Left ventricle myocardium superior (tissue), 1 donor: ENCODE measurements around the gene ROBO1. TPM values are rescaled to one million over a fixed set of nuclear protein-coding genes. Genes with fewer than 3 reads are reported as not detected.

ENCODE experiments used
- ATAC-seq: fragments of 200-7000 bp; cut with Tn5 transposase; one replicate; pipeline ENCODE4 v1.9.1; 2020; ENCODE audit warnings: mild to moderate bottlenecking, moderate library complexity
- DNase-seq: peaks from one replicate; pipeline ENCODE4 v3.0.0-alpha.2; 2020
- intact Hi-C: fragments of 100-400 bp; cut with micrococcal nuclease; formaldehyde crosslinking; loops from one replicate; pipeline ENCODE4 v1.11.0; 2022
- total RNA-seq: library from RNA; stranded (reverse); fragmentation: NEBNext Ultra II Directional; extraction: Animal tissue kit (Norgen Biotek cat#: 25700); gene quantifications from one replicate; pipeline ENCODE4 v1.2.1, GENCODE V29; 2021
- donor health status: DM: no; HTN: yes; CAD: no; lungs with severe emphysema.

Gene ROBO1
- total RNA-seq, 1 donor from 2014 or later, result 6.0 TPM

- intact Hi-C loops, result no loop called here
- ATAC-seq, result no peak
Measured at GRCh38 chr3:79491029-79491641, 276.7 kb downstream of the ROBO1 start.

GRCh38 chr3:79490165-79491028 lies 277.4 kb downstream of the ROBO1 start:
- peak; percentile 51 for DNase-seq
- peak; percentile 54 for ATAC-seq
- intact Hi-C loops, result no loop called here

More at GRCh38 chr3:79491029-79491641, 276.7 kb downstream of the ROBO1 start:
- DNase-seq, result no peak

GRCh38 chr3:79488407-79488806 lies 279.4 kb downstream of the ROBO1 start:
- intact Hi-C loops, result no loop called here
- no peak for DNase-seq
- no peak for ATAC-seq

GRCh38 chr3:79480746-79481145 lies 287.1 kb downstream of the ROBO1 start:
- no peak for DNase-seq
- intact Hi-C loops, result no loop called here
- ATAC-seq, result no peak

- ATAC-seq (no peak), DNase-seq (no peak)
- intact Hi-C loops, result no loop called here
Measured at GRCh38 chr3:79478620-79479019, 289.2 kb downstream of the ROBO1 start.

GRCh38 chr3:79477242-79477641 lies 290.6 kb downstream of the ROBO1 start:
- DNase-seq (no peak), ATAC-seq (no peak)
- intact Hi-C loops, result no loop called here

GRCh38 chr3:79473993-79474392 lies 293.8 kb downstream of the ROBO1 start:
- ATAC-seq (no peak), DNase-seq (no peak)
- intact Hi-C loops, result no loop called here

- intact Hi-C loops, result no loop called here
- ATAC-seq (no peak), DNase-seq (no peak)
Measured at GRCh38 chr3:79467721-79468120, 300.1 kb downstream of the ROBO1 start.

GRCh38 chr3:79461129-79461792 lies 306.5 kb downstream of the ROBO1 start:
- ATAC-seq, result no peak
- intact Hi-C loops, result no loop called here
- no peak for DNase-seq

GRCh38 chr3:79453600-79453999 lies 314.2 kb downstream of the ROBO1 start:
- intact Hi-C loops, result no loop called here
- DNase-seq (no peak), ATAC-seq (no peak)

GRCh38 chr3:79436387-79436786 lies 331.4 kb downstream of the ROBO1 start:
- ATAC-seq (no peak), DNase-seq (no peak)
- intact Hi-C loops, result no loop called here

GRCh38 chr3:79427081-79427480 lies 340.7 kb downstream of the ROBO1 start:
- no peak for ATAC-seq
- no peak for DNase-seq
- intact Hi-C loops, result no loop called here

GRCh38 chr3:79424811-79425210 lies 343.0 kb downstream of the ROBO1 start:
- ATAC-seq (no peak), DNase-seq (no peak)
- intact Hi-C loops, result no loop called here

- no peak for ATAC-seq
Measured at GRCh38 chr3:79423417-79423816, 344.4 kb downstream of the ROBO1 start.

GRCh38 chr3:79421273-79421672 lies 346.5 kb downstream of the ROBO1 start:
- ATAC-seq (no peak), DNase-seq (no peak)

More at GRCh38 chr3:79423417-79423816, 344.4 kb downstream of the ROBO1 start:
- DNase-seq, result no peak
- intact Hi-C loops, result no loop called here

GRCh38 chr3:79418855-79419621 lies 348.8 kb downstream of the ROBO1 start:
- intact Hi-C loops, result no loop called here
- ATAC-seq, result no peak

More at GRCh38 chr3:79421273-79421672, 346.5 kb downstream of the ROBO1 start:
- intact Hi-C loops, result no loop called here

GRCh38 chr3:79415356-79415755 lies 352.4 kb downstream of the ROBO1 start:
- intact Hi-C loops, result no loop called here
- DNase-seq (no peak), ATAC-seq (no peak)

More at GRCh38 chr3:79418855-79419621, 348.8 kb downstream of the ROBO1 start:
- DNase-seq, result no peak

GRCh38 chr3:79414806-79415205 lies 353.0 kb downstream of the ROBO1 start:
- intact Hi-C loops, result no loop called here
- DNase-seq (no peak), ATAC-seq (peak; percentile 85)

GRCh38 chr3:79414035-79414434 lies 353.8 kb downstream of the ROBO1 start:
- intact Hi-C loops, result no loop called here
- no peak for DNase-seq
- no peak for ATAC-seq
